ENCODE results near the gene CELF1. TPM values are rescaled to one million over a fixed set of nuclear protein-coding genes. Genes with fewer than 3 reads are reported as not detected.
"Not testable (repeated sequence)": the region's sequence is repeated elsewhere in the genome, so short reads cannot be mapped to it uniquely, and the experiment has no call there.

The CELF1 gene
- total RNA-seq, 1 experiment from 2014 or later = 173 TPM

DNA sequence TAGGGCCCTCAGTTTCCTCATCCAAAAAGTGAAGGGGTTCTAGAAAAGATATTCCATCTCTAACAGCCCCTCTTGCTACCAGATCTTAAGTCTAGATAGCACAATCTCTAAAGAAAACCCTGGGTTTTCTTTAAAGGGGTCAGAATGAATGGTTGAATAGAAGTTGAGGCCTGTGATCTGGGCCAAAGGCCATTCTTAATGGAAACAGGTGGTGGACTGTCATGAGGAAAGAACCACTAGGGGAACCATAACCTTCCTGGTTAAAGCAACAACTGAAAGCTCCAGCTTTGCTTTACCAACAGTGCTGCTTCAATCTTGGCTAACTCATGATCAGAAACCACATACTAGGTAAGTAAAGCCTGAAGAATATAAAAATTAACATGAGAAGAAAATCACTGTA is 1.8 kb downstream of the CELF1 start:
- TF ChIP-seq, protein P1, sequence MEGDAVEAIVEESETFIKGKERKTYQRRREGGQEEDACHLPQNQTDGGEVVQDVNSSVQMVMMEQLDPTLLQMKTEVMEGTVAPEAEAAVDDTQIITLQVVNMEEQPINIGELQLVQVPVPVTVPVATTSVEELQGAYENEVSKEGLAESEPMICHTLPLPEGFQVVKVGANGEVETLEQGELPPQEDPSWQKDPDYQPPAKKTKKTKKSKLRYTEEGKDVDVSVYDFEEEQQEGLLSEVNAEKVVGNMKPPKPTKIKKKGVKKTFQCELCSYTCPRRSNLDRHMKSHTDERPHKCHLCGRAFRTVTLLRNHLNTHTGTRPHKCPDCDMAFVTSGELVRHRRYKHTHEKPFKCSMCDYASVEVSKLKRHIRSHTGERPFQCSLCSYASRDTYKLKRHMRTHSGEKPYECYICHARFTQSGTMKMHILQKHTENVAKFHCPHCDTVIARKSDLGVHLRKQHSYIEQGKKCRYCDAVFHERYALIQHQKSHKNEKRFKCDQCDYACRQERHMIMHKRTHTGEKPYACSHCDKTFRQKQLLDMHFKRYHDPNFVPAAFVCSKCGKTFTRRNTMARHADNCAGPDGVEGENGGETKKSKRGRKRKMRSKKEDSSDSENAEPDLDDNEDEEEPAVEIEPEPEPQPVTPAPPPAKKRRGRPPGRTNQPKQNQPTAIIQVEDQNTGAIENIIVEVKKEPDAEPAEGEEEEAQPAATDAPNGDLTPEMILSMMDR (IDR thresholded peaks at IDR 0.05; ENCODE audit: unreplicated experiment) = peak; percentile 21
- DNase-seq (ENCODE audit: unreplicated experiment) = peak; percentile 46

DNA sequence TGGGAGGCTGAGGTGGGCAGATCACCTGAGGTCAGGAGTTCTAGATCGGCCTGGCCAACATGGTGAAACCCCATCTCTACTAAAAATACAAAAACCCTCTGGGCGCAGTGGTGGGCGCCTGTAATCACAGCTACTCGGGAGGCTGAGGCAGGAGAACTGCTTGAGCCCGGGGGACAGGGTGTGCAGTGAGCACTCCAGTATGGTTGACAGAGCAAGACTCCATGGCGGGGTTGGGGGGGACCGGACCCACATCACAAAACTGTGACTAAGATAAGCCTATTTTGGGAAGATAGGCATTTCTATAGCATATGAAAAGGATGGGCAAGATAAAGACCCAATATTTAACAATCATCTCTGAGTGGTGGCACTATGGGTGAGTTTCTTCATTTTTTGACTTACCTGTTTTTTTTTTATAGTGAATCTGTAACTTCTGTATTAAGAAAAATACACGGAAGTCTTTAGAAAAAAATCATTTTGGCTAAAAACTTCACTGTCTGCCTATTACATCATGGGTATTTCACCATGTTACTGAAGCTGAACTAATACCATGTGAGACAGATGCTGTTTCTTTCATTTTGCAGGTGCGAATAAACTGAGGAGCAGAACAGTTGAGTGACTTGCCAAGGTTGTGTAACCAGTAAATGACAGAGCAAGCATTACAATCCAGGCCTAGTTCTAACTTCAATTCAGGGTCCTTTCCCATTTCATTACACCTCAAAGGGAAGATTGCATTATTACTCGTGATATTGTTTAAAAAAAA is 2.5 kb downstream of the CELF1 start:
- no TSS peak for BruUV-seq (replicated peaks)
- peak overlapping the region; percentile 46 for H3K27ac Mint-ChIP-seq (ENCODE audit: low read depth, unreplicated experiment)
- POLR2A ChIA-PET = interaction anchor here (0.6 to 5.1 kb wide), 11 partner anchors 10 to 55 kb away, joined by 3 to 61 read pairs (median 12); partner anchors contain the start of genes KBTBD4, NDUFS3 and PTPMT1
- TF ChIP-seq, protein P1 (IDR thresholded peaks at IDR 0.05; ENCODE audit: unreplicated experiment) = no peak
- peaks cover 31% of the 10 kb centered on the region for H3K4me1 Mint-ChIP-seq (ENCODE audit: insufficient read depth, unreplicated experiment)
- H3K36me3 Mint-ChIP-seq (ENCODE audit: insufficient read depth, unreplicated experiment) = peaks cover 12% of the 10 kb centered on the region
- CTCF ChIA-PET = interaction anchor here (0.6 to 0.7 kb wide), 4 partner anchors 15 to 216 kb away, joined by 3 to 5 read pairs (median 4); no protein-coding TSS in a partner anchor
- peak; percentile 50 for DNase-seq (ENCODE audit: unreplicated experiment)
- intact Hi-C loops (cut with micrococcal nuclease) = loop anchor here (5.0 kb wide), 2 partner anchors 53 to 83 kb away; no protein-coding TSS in a partner anchor
- no peaks in the 10 kb centered on the region for H3K9me3 Mint-ChIP-seq (ENCODE audit: unreplicated experiment)
- H3K4me3 Mint-ChIP-seq (ENCODE audit: unreplicated experiment) = peak overlapping the region; percentile 100
- H3K27me3 Mint-ChIP-seq (ENCODE audit: insufficient read depth, unreplicated experiment) = no peaks in the 10 kb centered on the region

More for the DNA sequence above, 1.8 kb downstream of the CELF1 start:
- H3K27ac Mint-ChIP-seq (ENCODE audit: low read depth, unreplicated experiment) = peak overlapping the region; percentile 46
- peaks cover 31% of the 10 kb centered on the region for H3K4me1 Mint-ChIP-seq (ENCODE audit: insufficient read depth, unreplicated experiment)
- CTCF ChIA-PET = interaction anchor here (0.6 to 1.3 kb wide), 11 partner anchors 9 to 216 kb away, joined by 3 to 7 read pairs (median 3); no protein-coding TSS in a partner anchor
- POLR2A ChIA-PET = interaction anchor here (0.7 to 5.1 kb wide), 15 partner anchors 11 to 124 kb away, joined by 3 to 61 read pairs (median 8); partner anchors contain the start of genes KBTBD4, NDUFS3, PSMC3 and PTPMT1
- intact Hi-C loops (cut with micrococcal nuclease) = loop anchor here (5.0 kb wide), 2 partner anchors 54 to 84 kb away; no protein-coding TSS in a partner anchor
- H3K27me3 Mint-ChIP-seq (ENCODE audit: insufficient read depth, unreplicated experiment) = no peaks in the 10 kb centered on the region
- no peaks in the 10 kb centered on the region for H3K9me3 Mint-ChIP-seq (ENCODE audit: unreplicated experiment)
- peak overlapping the region; percentile 100 for H3K4me3 Mint-ChIP-seq (ENCODE audit: unreplicated experiment)
- BruUV-seq (replicated peaks) = TSS peak; percentile 40
- H3K36me3 Mint-ChIP-seq (ENCODE audit: insufficient read depth, unreplicated experiment) = peaks cover 12% of the 10 kb centered on the region

- H3K9me3 Mint-ChIP-seq (ENCODE audit: unreplicated experiment); POLR2A ChIA-PET; BruUV-seq (replicated peaks); intact Hi-C loops (cut with micrococcal nuclease); H3K27ac Mint-ChIP-seq (ENCODE audit: low read depth, unreplicated experiment); H3K27me3 Mint-ChIP-seq (ENCODE audit: insufficient read depth, unreplicated experiment); DNase-seq (ENCODE audit: unreplicated experiment); H3K4me3 Mint-ChIP-seq (ENCODE audit: unreplicated experiment): not testable (repeated sequence)
- H3K4me1 Mint-ChIP-seq (ENCODE audit: insufficient read depth, unreplicated experiment) = peaks cover 31% of the 10 kb centered on the region
- peaks cover 28% of the 10 kb centered on the region for H3K36me3 Mint-ChIP-seq (ENCODE audit: insufficient read depth, unreplicated experiment)
- CTCF ChIA-PET = interaction anchor here (1.3 kb wide), 1 partner anchor 8 kb away, joined by 3 read pairs; no protein-coding TSS in a partner anchor
These were observed 6.7 kb downstream of the CELF1 start for GRCh38 chr11:47546274-47546673.

DNA sequence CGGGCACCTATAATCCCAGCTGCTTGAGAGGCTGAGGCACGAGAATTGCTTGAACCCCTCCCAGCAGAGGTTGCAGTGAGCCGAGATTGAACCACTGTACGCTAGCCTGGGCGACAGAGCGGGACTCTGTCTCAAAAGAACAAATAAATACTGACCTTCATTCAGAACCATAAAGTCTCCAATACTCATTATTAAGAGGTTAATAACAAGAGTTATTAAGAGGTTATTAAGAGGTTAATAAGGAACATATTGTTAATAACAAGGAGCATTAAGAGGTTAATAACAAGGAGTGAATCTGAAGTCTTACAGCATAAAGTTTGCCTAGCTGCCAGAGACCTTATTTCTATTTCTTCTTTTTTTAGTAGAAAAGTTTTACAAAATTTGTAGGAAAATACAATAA is 7.6 kb downstream of the CELF1 start:
- ChIA-PET CTCF (interaction anchor here (0.9 to 1.3 kb wide), 2 partner anchors 9 to 33 kb away, joined by 3 to 4 read pairs; no protein-coding TSS in a partner anchor), POLR2A (interaction anchor here (0.6 kb wide), 1 partner anchor 21 kb away, joined by 3 read pairs; no protein-coding TSS in a partner anchor)
- BruUV-seq (replicated peaks) = no TSS peak
- no peak overlapping the region for H3K27ac Mint-ChIP-seq (ENCODE audit: low read depth, unreplicated experiment)
- H3K36me3 Mint-ChIP-seq (ENCODE audit: insufficient read depth, unreplicated experiment) = peaks cover 27% of the 10 kb centered on the region
- no peak overlapping the region for H3K4me3 Mint-ChIP-seq (ENCODE audit: unreplicated experiment)
- intact Hi-C loops (cut with micrococcal nuclease) = no loop called here
- peaks cover 35% of the 10 kb centered on the region for H3K4me1 Mint-ChIP-seq (ENCODE audit: insufficient read depth, unreplicated experiment)
- DNase-seq (ENCODE audit: unreplicated experiment) = no peak
- TF ChIP-seq, protein P1 (IDR thresholded peaks at IDR 0.05; ENCODE audit: unreplicated experiment) = no peak
- H3K9me3 Mint-ChIP-seq (ENCODE audit: unreplicated experiment) = no peaks in the 10 kb centered on the region
- no peaks in the 10 kb centered on the region for H3K27me3 Mint-ChIP-seq (ENCODE audit: insufficient read depth, unreplicated experiment)

Data from MCF 10A (cell line).